HG03045 (cell line): ENCODE results near the gene MICAL3.

Experiments used
- ATAC-seq: cut with Tn5 transposase; IDR thresholded peaks from one replicate; pipeline ENCODE4 v1.9.1; 2021; ENCODE audit warnings: mild to moderate bottlenecking, moderate library complexity; ENCODE audit not compliant: unreplicated experiment

The MICAL3 gene

DNA sequence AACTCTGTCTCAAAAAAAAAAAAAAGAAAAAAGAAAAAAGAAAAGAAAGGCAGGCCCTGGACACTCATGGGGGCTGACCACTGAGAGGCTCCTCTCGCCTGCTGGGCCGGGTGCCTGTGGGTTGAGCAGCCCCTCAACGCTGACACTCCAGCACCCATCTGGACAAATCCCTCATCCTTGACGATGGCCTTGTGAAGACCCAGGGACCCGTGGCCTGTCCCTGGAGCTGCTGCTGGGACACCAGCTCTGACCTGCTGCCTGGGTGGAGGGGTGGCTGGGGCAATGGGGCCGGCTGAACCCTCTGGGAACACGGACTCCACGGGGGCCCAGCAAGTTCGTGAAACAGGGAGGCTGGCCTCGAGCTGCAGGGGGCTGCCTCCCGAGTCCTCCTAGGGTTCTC lies 239.6 kb downstream of the MICAL3 start:
- ATAC-seq, result no peak

DNA sequence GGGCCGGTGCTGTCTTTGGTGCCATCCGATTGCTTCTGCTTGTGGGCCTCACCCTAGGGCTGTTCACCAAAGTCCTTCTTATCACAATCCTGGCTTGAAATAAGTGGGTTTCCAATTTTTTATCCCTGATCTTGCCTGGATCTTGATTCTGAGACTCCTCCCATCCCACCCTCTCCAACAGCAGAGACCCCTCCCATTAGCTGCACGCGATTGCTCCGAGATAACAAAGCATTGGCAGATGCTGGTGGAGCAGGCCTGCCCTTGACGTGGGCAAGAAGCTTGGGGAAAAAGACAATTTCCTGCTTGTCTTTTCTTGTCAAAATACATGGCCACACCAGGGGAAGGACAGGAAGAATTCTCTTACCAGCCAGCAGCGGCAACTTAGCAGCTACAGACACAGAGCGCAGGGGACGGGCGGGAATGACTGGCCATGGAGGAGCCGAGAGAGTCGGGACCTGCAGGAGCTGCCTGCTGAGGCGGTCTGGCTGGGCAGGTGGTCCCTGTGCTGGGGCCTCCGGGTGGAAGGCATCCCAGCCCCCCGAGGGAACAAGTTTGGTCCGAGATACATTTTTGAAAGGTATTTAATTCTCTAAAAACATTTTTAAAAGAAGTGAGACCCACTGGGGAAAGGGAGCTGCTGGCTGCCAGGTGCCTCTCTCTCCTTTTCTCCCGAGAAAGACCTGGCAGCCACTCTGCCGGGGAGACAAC lies 240.4 kb downstream of the MICAL3 start:
- ATAC-seq, result no peak

DNA sequence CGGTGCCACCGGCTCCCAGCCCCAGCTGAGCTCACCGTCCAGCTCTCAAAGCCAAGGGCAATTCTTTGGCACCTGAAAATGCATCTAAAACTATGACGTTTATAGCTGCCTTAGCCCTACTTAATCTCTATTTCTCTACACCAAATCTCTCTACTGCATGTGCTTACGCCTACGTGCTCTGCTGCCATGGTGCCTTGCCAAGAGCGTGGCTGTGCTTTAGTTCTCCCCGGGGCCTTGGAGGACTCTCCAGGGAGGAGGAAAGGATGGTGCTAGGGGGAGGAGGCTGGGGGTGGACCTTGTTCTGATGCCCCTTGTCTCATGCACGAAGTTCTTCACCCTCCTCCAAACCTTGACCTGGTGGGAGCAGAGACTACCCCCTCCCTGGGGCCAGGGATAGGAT lies 241.0 kb downstream of the MICAL3 start:
- no peak for ATAC-seq

DNA sequence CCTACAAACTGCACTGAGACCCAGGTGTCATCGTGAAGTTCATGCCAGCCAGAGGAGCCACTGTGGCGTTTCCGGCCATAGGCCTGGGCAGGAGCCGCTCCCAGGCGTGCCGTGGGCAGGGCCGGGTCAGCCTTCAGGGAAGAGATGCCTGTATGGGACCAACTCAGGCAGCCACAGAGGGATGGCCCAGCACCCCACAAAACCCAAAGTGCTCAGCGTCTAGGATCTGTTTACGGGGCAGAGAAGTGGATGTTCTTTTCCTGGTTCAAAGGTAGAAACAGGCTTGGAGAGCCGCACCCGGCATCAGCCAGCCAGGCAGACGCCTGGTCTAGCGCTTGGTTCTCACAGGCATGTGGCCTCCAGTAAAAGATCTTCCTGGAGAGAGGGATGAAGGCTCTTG lies 241.7 kb downstream of the MICAL3 start:
- no peak for ATAC-seq

DNA sequence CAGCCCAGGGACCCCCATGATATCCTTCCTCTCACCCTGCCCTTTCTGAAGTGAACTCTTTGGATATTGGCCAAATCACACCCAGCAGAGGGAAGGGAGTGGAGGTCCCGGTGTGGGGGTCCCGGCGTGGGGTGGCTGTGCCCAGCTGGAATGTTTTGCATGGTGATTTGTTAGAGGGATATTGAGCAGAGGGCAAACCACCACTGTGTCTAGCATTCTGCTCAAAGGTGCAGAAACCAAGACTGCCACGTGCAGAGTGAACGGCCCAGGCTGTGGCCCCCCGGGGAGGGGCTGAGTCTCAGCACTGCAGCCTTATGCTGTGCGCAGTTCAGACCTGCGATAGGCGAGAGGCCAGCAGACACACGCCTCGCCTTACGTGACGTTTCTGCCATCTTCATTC lies 242.2 kb downstream of the MICAL3 start:
- no peak for ATAC-seq

DNA sequence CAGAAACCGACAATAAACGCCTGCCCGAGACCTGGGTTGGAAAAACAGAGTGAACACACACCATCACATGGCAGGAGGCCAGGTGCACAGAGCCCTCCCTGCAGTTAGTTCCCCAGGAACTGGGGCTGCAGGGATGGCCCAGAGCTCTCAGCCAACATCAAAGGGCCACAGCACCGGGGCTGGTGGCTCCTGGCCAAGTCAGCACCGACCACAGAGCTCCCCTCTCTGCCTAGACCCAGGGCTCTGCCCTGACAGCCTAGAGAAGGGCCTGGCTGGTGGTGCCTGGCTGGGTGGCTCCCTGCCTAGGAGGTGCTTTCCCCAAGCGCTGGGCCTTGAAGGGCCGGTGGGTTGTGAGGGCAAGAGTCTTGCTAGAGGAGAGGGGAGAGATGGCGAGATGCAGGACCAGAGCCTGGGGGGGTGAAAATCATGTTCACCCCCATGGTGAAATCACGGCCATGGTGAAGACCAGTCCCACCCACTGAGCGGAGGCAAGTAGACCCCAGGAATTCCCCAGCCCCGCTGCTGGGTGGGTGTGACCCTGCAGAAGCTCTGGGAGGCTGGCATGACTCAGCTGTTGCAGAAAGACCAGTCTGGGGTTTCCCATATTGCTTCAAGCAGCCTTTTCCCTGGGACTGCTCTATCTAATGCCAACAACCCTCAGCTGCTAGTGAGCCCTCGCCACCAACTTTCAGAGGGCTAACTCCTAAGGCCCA lies 242.9 kb downstream of the MICAL3 start:
- peak; percentile 31 for ATAC-seq

DNA sequence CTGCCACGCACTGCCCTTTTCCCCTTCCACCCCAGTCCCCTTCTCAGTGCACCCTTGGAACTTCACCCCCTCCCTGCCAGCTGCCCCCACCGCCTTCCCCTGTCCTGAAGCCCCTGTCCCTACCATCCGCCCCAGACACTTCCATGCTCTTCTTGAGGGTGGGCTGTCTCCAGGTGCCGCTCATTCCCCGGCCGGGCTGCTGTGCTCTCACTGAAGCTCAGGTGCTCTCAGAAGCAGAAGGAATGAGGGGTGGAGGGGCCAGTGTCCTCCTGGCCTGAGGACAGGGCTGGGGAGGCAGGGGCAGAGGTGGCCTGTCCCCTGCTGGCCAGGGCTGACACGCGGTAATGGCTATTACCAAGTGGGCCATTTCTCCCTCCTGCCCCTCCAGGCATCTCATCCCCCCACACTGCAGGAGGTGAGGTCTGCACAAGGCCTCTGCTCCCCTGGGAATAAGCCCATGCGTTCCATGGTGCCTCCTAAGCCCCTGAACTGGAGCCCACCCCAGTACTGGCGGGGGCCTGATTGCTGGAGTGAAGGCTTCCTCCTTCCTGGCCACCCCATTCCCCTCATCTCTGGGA lies 243.5 kb downstream of the MICAL3 start:
- no peak for ATAC-seq

DNA sequence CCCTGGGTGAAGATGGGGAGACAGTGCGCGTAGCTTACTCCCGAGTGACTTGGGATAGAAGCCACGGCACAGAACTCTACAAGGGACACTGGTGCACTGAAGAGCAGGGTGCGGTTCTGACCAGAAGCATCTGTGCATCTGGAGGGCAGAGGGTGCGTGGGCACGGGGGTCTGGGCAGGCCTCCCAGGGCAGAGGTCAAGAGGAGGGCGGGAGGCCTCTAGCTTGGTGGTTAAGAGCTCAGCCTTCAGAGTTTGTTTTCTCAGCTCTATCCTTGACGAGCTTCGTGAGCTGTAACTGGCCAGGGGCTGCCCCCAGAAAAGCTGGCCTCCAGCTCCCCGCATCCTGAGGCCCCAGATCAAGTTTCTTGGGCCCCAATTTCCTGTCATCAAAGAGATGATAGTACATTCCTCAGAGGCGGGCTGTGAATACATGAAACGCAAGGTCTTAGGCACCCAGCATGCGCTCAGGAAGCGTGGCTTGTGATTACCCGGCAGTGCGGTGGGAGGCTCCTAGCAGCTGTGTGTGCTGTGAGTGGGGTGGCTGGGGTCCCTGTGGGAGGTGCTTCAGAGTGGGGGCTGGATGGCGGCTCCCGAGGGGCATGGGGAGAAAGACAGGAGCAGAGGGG lies 244.1 kb downstream of the MICAL3 start:
- ATAC-seq, result no peak

DNA sequence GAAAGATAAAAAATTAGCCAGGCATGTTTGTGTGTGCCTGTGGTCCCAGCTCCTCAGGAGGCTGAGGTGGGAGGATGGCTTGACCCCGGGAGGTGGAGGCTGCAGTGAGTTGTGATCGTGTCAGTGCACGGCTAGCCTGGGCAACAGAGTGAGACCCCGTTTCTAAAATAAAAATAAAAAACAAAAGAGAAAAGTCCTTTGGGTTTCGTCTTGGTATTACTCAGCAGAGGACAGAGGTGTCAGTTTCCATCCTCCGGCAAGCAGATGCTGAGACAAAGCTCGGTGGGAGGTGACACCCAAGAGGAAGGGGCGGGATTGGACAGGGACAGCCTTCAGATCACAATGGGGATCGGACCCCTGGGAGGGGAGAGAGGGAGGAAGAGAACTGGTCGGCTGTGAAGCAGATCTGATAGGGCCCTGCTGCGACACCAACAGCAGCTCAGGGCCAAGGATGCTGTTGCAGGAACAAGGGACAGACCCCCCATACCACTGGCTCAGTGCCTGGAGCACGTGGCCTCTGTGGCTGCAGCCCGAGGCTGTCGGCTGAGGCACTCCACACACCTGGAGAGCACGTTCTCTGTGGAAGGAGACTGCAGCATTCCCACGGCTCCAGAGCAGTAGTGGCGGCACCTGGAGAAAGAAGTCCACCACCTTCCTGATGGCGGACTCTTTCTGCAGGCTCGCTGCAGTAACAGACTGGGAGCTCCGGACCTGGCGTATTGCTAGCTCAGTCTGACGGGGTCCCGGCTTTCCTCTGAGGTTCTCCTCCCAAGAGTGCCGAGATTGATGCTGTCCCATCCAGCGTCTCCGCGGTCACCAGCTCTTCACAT lies 244.9 kb downstream of the MICAL3 start:
- no peak for ATAC-seq

DNA sequence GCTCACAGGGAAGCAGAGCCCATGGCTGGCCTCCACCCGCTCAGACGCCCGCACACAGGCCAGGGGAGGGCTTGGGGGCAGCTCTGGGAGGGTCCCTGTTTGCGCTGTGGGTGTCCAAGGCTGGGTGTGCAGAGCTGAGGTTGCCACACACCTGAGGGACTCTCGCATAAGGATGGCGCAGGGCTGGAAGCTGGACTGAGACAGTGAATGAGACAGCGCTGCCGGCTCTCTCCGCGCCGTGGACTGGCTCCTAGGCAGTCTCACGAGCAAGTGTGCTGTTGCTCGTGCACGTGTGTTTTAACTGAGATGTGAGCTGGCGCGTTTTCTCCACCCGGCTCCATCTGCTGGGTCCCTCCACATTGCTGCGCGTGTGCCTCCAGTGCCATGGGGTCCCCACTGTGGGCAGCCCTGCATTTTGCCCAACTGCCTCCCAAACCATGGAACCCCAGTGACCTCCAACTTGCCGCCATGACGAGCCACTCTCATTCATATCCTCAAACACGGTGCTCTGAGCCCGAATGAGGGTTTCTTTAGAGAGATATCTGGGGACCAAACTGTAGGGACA lies 245.9 kb downstream of the MICAL3 start:
- no peak for ATAC-seq

DNA sequence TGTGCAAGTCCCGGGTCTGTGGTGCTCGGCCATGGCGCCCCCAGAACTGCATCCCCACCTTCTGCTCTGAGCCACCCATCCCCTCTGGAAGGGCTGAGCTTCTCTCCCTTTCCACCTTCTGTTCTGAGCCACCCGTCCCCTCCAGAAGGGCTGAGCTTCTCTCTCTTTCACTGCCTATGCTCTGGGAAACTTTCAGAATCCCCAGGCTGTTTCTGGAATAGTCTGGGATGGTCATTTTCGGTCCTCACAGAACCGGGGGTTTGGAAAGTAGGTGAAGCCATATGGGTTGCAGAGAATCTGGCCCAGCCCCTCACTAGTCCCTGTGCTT lies 246.7 kb downstream of the MICAL3 start:
- no peak for ATAC-seq

DNA sequence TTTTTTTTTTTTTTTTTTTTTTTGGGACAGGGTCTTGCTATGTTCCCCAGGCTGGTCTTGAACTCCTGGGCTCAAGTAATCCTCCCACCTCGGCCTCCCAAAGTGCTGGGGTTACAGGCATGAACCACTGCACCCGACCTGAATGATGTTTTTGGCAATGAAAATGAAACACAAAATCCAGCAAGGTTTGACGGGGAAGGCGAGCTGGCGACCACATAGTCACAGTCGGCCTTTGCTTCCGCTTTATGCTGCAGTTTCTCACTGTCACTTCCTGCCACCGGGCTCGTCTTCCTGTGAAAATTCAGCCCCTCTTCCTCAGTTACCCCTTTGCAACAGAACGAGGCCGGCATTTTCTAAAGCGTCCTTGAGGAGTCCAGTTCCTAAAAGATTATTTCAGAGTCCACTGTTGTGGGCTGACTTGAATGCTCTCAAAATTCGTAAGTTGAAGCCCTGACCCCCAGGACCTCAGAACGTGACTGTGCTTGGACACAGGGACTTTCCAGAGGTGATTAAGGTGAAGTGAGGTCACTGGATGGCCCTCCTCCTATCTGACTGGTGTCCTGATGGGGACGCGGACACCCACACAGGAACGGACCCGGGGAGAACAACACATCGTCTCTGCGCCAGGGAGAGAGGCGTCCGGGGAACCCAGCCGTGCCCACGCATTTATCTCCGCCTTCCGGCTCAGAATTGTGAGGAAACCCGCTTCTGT lies 247.2 kb downstream of the MICAL3 start:
- peak; percentile 24 for ATAC-seq

DNA sequence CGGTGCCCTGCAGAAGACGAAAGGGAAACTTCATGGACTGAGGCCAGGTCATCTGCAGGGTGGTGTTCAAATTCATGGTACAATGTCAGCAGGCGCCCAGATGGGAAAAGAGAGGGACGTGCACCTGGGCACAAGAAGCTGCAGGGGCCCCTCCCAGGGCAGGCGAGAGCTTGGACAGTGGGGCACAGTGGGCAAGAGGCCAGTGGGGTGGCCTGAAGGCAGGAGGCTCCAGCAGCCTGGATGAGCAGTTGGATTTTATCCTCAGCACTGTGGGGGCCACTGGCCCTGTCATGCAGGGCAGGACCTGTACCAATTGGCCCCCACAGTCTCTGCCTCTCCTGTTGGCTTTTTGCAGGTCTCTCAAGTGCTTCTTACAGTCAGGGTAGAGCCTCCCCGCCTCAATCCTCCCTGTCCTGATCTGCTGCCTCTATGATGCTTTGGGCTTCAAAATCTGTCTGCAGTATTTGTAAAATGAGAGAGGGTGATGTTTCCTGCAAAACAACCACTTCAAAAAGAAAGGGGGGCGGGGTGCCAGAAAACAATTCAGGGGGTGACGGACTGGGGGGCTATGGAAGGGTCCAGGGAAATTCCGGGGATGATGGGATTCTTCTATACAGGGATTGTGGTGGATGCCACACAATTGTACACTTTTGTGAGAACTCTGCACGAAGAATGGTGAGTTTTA lies 248.4 kb downstream of the MICAL3 start:
- ATAC-seq, result no peak

DNA sequence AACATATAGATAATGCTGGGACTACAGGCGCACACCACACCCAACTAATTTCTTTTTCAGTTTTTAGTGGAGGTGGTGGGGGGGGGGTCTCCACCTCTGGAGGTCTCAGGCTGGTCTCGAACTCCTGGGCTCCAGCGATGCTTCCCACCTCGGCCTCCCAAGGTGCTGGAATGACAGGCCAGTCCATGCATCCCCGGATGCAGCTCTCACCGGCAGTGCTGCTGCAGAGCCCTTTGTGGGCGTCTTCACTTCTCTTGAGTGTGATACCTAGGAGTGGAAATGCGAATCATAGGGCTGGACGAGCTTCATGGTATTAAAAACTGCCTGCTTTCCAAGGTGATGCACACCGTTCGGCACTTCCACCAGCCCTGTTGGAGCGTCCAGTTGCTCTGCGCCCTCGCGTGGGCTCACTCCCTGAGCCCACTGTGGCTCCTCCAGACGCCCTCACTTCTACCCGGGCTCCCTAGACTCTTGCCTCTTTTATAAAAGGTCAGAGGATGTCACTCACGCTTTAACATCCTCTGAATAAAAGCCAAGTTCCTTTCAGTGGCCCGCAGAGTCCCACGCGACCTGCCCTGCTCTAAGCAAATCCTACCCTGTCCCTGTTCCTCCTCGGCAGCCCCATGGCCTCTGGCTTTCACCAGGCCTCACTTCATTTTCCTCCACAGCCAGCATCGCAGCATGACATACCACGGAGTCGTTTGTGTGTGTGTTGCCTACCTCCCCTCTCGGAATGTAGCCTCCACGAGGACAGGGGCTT lies 249.3 kb downstream of the MICAL3 start:
- no peak for ATAC-seq

DNA sequence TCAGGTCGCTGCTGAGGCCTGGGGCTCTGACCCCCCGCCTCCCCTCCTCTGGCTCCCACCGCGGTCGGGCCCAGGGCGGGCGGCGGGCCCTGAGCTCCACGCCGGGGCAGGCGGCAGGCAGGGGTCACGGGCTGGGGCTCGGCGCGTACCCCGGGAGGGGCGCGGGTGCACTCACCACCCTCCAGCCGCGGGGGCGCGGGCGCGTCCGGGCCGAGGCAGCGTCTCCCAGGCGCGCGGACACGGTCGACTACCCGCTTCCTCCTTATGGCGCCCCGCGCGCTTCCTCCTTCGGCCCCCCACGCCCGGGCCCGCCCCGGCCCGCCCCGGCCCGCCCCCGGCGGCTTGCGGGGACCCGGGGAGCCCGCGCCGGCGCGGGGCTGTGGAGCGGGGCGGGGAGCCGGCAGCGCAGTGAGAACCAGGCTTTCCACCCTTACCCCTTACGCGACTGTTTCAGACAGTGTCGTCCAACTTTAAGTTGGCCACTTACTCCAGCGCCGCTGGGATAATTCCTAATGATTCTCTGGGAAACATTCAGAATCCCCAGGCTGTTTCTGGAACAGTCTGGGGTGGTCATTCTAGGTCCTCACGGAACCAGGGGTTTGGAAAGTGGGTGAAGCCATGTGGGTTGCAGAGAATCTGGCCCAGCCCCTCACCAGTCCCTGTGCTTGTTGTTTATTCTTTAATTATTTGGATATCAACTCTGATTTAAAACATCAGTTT lies 250.0 kb downstream of the MICAL3 start, which contains the start of gene BID:
Gene BID (minus strand): TSS at position 264 of the 720 bp plus-strand sequence. CDS start 24,353 bp downstream, outside the sequence.
- ATAC-seq, result peak; percentile 38

DNA sequence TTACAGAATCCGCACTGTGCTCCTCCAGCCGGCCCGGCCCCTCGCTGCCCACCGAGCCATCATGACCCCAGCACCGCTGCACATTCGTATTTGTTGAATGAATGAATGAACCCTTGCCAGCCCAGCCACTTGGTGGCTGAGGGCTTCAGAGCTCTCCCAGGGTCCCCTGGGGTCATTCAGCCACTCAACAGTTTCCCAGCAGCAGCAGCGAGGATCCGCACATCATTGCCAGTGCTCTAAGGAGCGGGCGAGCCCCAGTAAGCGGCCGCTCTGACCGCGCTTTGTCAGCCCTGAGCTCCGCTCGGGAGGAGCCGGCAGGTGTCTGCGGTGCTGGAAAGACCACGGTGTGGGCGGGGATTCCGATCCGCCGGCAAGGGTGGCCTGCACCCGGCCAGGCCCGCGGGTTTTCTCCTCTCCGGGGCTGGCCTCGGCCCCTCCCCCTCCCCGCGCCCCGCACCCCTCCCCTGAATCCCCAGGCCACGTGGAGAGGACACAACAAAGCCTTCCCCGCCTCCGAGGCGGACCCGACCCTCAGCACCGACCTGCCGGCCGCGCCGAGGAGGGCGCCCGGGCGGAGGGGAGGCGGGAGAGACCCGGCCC lies 250.7 kb downstream of the MICAL3 start:
- ATAC-seq, result peak; percentile 32

DNA sequence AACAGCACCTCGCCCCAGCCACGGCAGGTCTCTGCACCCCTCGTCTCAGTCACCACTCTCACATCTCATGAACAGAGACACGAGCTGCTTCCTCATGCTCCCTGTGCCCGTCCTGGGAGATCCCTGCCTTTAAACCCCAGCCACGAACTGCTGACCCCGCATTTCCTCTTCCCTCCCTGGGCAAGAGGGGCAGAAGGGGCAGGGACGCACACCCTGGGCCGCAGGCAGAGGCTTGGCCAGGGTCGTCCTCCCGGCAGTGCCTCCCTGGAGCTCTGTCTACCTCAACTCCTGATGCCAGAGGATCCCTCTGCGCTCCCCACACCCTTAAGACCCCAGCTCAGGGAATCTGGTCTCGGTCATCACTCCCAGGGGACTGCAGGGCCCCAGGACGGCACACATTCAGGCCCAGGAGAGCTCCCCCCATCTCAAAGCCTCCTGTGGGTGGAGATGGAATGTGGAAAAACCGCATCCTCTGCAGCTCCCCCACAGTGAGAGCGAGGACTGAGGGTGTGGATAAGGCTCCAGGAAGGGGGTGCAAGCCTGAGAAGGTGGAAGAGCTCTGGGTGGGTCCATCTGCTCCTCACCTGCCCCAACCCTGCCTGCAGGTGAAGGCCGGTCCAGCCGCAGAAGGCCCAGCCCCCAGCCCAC lies 251.3 kb downstream of the MICAL3 start:
- no peak for ATAC-seq
